GM10266 (cell line): ENCODE results near the gene TREM1.

ENCODE experiments used
- DNase-seq: peaks from one replicate; pipeline ENCODE4 v3.0.0; 2012; ENCODE audit errors: extremely low spot score
- TF ChIP-seq, protein P1 (sequence below): IDR thresholded peaks from 2 replicates; pipeline ENCODE4 v1.5.1; 2012; ENCODE audit warnings: mild to moderate bottlenecking, low read depth; ENCODE audit not compliant: control insufficient read depth, insufficient read depth; ENCODE audit errors: missing control alignments

TREM1 gene

GRCh38 chr6:41331401-41332150 is 45.1 kb upstream of the TREM1 start:
- no peak for DNase-seq
- TF ChIP-seq, protein P1, sequence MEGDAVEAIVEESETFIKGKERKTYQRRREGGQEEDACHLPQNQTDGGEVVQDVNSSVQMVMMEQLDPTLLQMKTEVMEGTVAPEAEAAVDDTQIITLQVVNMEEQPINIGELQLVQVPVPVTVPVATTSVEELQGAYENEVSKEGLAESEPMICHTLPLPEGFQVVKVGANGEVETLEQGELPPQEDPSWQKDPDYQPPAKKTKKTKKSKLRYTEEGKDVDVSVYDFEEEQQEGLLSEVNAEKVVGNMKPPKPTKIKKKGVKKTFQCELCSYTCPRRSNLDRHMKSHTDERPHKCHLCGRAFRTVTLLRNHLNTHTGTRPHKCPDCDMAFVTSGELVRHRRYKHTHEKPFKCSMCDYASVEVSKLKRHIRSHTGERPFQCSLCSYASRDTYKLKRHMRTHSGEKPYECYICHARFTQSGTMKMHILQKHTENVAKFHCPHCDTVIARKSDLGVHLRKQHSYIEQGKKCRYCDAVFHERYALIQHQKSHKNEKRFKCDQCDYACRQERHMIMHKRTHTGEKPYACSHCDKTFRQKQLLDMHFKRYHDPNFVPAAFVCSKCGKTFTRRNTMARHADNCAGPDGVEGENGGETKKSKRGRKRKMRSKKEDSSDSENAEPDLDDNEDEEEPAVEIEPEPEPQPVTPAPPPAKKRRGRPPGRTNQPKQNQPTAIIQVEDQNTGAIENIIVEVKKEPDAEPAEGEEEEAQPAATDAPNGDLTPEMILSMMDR: no peak

GRCh38 chr6:41327177-41327576 is 40.7 kb upstream of the TREM1 start:
- no peak for DNase-seq
- TF ChIP-seq, protein P1: no peak

- TF ChIP-seq, protein P1: no peak
- no peak for DNase-seq
These were observed 39.6 kb upstream of the TREM1 start for GRCh38 chr6:41326092-41326491.

DNA sequence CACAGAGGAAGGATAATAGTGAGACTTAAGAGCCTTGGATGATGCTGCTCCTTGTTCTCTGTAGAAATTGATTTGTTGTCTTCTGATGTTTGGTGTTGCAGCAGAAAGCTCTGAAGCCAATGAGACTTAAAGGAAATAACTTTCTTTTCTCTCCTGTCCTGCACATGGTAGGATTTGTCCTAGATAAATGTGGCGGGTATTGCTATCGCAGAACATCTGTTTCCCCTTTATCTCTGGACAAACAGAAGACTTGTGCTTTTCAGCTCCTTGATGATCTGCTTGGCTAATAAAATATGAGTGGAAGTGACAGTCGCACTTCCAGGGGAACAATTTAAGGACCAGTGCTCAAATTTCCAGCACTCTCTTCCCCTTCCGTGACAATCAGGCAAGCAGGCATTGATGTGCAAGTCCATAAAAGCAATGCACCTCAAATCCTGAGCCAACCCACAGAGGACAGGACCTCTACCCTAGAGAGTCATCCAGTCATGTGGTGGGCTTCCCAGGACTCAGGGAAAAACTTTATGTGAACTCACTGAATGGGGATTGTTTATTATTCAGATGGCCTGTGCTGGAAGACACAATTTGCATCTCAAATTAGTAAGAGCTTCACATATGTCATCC is 39.1 kb upstream of the TREM1 start:
- TF ChIP-seq, protein P1: no peak
- no peak for DNase-seq

DNA sequence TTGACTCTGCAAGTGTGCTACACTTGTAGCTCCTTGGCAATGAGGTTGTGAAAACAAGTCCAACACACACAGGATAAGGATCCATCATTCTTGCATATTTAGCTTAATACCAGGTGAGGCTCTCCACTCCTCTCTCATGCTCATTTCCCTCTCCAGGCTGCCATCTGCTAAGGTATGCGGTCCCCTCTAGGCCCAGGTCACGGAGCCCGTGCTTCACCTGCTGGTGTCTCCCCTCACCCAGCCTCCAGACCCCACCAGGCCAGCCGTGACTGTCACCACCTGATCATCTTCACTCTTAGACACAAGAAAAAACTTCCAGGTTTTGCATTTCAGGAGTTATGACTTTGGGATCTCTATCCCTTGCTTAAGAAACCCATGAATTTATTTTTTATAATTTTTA is 34.7 kb upstream of the TREM1 start:
- TF ChIP-seq, protein P1: no peak
- no peak for DNase-seq

DNA sequence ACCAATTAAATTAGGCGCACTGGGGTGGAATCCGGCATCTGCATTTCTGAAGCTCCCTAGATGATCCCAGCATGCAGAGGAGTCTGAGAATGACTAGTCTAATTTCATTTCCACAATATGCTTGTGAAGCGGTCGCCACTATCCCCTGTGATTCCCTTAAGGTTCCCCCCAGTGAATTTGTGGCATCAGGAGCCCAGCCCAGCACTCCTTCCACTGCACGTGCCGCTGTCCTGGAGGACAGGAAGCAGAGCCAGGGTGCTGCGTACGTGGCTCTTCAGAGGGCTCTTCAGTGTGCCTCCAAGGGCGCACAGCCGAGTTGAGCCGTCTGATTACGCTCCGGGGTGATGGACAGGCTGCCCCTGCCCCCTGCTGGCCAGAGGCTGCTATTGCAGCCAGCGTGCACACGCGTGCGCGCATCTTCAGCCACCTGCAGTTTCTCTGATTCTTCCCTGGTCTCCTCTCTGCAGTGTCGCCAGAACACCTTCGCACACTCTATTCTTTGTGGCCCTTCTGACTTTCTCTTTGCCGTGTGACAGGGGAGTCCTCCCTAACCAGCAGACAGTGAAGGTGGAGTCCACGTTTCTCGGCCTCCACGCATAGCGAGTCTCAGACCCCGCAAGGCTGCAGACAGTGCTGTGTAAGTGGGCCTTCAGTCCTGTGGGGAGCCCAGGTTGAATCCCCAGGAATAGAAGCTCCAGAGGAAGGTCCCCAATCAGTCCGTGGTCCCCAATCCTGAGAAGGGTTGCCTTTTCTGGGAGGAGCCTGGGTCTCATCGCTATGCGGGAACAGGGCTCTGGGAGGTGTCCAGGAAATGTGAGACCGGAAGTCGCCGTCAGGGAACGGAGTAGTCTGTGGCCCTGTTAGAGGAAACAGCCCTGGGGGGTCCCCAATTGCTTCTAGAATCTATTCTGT is 32.4 kb upstream of the TREM1 start:
- peak; percentile 74 for DNase-seq
- TF ChIP-seq, protein P1: peak; percentile 100
